ENCODE measurements around the gene SLC15A4.
"Not testable (repeated sequence)": the region's sequence is repeated elsewhere in the genome, so short reads cannot be mapped to it uniquely, and the experiment has no call there.

SLC15A4 gene

GRCh38 chr12:128806573-128806972 lies 17.2 kb downstream of the SLC15A4 start:
- Histone ChIP-seq H4K20me1 (ENCODE audit: low read depth, low read length) (peaks cover 9% of the 10 kb centered on the region; the same call in 1 of the 2 replicates), H3K4me3 (ENCODE audit: insufficient read depth, low read length, poor library complexity, severe bottlenecking) (no peak overlapping the region), H3K27me3 (ENCODE audit: low read length) (no peaks in the 10 kb centered on the region), H3K27ac (ENCODE audit: low read depth, low read length) (peak overlapping the region; percentile 93), H3K9me2 (replicated peaks; ENCODE audit: insufficient read depth, low read length) (no peaks in the 10 kb centered on the region), H2AFZ (ENCODE audit: low read depth, low read length, severe bottlenecking) (no peak overlapping the region), H3K9me3 (ENCODE audit: insufficient read depth, low read length) (no peaks in the 10 kb centered on the region), H3F3A (ENCODE audit: insufficient read depth) (peaks cover 34% of the 10 kb centered on the region), H3K36me3 (ENCODE audit: low read length) (peaks cover 47% of the 10 kb centered on the region), H3K79me2 (ENCODE audit: insufficient read depth, low read length) (peaks cover 96% of the 10 kb centered on the region), H3K9ac (ENCODE audit: low read length) (no peak overlapping the region), H3K4me2 (ENCODE audit: low read depth, low read length, poor library complexity, severe bottlenecking) (no peak overlapping the region)
- TF ChIP-seq CTCF (IDR thresholded peaks at IDR 0.05; ENCODE audit: insufficient read depth, low read length, poor library complexity, severe bottlenecking) (no peak), EZH2phosphoT487 (conservative IDR thresholded peaks at IDR 0.05; ENCODE audit: low read length) (no peak)

- Histone ChIP-seq H3K36me3 (ENCODE audit: low read length) (peaks cover 56% of the 10 kb centered on the region), H3K27ac (ENCODE audit: low read depth, low read length) (peak overlapping the region; percentile 93), H3K79me2 (ENCODE audit: insufficient read depth, low read length) (peaks cover 96% of the 10 kb centered on the region), H3K9ac (ENCODE audit: low read length) (peak overlapping the region; percentile 22; the same call in 1 of the 2 replicates), H3K4me2 (ENCODE audit: low read depth, low read length, poor library complexity, severe bottlenecking) (peak overlapping the region; percentile 59), H3F3A (ENCODE audit: insufficient read depth) (peaks cover 33% of the 10 kb centered on the region)
- not testable (repeated sequence) for H3K9me3 ChIP-seq (ENCODE audit: insufficient read depth, low read length); H3K9me2 ChIP-seq (replicated peaks; ENCODE audit: insufficient read depth, low read length); H2AFZ ChIP-seq (ENCODE audit: low read depth, low read length, severe bottlenecking); H4K20me1 ChIP-seq (ENCODE audit: low read depth, low read length); H3K4me3 ChIP-seq (ENCODE audit: insufficient read depth, low read length, poor library complexity, severe bottlenecking); H3K27me3 ChIP-seq (ENCODE audit: low read length)
Observed at GRCh38 chr12:128805406-128805805, 18.4 kb downstream of the SLC15A4 start.

- Histone ChIP-seq H3K4me2 (ENCODE audit: low read depth, low read length, poor library complexity, severe bottlenecking) (peak overlapping the region; percentile 59), H3K36me3 (ENCODE audit: low read length) (peaks cover 58% of the 10 kb centered on the region), H3K27ac (ENCODE audit: low read depth, low read length) (peak overlapping the region; percentile 93), H3K4me3 (ENCODE audit: insufficient read depth, low read length, poor library complexity, severe bottlenecking) (no peak overlapping the region), H3K9ac (ENCODE audit: low read length) (peak overlapping the region; percentile 22; the same call in 1 of the 2 replicates), H3K9me2 (replicated peaks; ENCODE audit: insufficient read depth, low read length) (no peaks in the 10 kb centered on the region), H3K9me3 (ENCODE audit: insufficient read depth, low read length) (no peaks in the 10 kb centered on the region), H2AFZ (ENCODE audit: low read depth, low read length, severe bottlenecking) (no peak overlapping the region), H3K79me2 (ENCODE audit: insufficient read depth, low read length) (peaks cover 92% of the 10 kb centered on the region), H3K27me3 (ENCODE audit: low read length) (no peaks in the 10 kb centered on the region), H4K20me1 (ENCODE audit: low read depth, low read length) (peaks cover 9% of the 10 kb centered on the region; the same call in 1 of the 2 replicates), H3F3A (ENCODE audit: insufficient read depth) (peaks cover 33% of the 10 kb centered on the region)
- TF ChIP-seq EZH2phosphoT487 (conservative IDR thresholded peaks at IDR 0.05; ENCODE audit: low read length) (no peak), CTCF (IDR thresholded peaks at IDR 0.05; ENCODE audit: insufficient read depth, low read length, poor library complexity, severe bottlenecking) (no peak)
Observed at GRCh38 chr12:128804762-128805161, 19.0 kb downstream of the SLC15A4 start.

GRCh38 chr12:128803788-128804187 lies 20.0 kb downstream of the SLC15A4 start:
- H3K9ac ChIP-seq (ENCODE audit: low read length) = no peak overlapping the region
- H2AFZ ChIP-seq (ENCODE audit: low read depth, low read length, severe bottlenecking) = no peak overlapping the region
- no peaks in the 10 kb centered on the region for H3K27me3 ChIP-seq (ENCODE audit: low read length)
- H3K27ac ChIP-seq (ENCODE audit: low read depth, low read length) = peak overlapping the region; percentile 93; the same call in 1 of the 2 replicates
- peaks cover 48% of the 10 kb centered on the region for H3K36me3 ChIP-seq (ENCODE audit: low read length)
- H3K9me3 ChIP-seq (ENCODE audit: insufficient read depth, low read length) = no peaks in the 10 kb centered on the region
- TF ChIP-seq CTCF (IDR thresholded peaks at IDR 0.05; ENCODE audit: insufficient read depth, low read length, poor library complexity, severe bottlenecking) (no peak), EZH2phosphoT487 (conservative IDR thresholded peaks at IDR 0.05; ENCODE audit: low read length) (no peak)
- H3K79me2 ChIP-seq (ENCODE audit: insufficient read depth, low read length) = peaks cover 82% of the 10 kb centered on the region
- no peaks in the 10 kb centered on the region for H3K9me2 ChIP-seq (replicated peaks; ENCODE audit: insufficient read depth, low read length)
- H4K20me1 ChIP-seq (ENCODE audit: low read depth, low read length) = peaks cover 9% of the 10 kb centered on the region; the same call in 1 of the 2 replicates
- H3F3A ChIP-seq (ENCODE audit: insufficient read depth) = peaks cover 34% of the 10 kb centered on the region
- H3K4me2 ChIP-seq (ENCODE audit: low read depth, low read length, poor library complexity, severe bottlenecking) = no peak overlapping the region
- no peak overlapping the region for H3K4me3 ChIP-seq (ENCODE audit: insufficient read depth, low read length, poor library complexity, severe bottlenecking)
